HFF-Myc (cell line): ENCODE data around the gene CCL2.

ENCODE experiments used
- DNase-seq: peaks from one replicate; pipeline ENCODE4 v3.0.0-alpha.2; 2011; ENCODE audit warnings: low read depth; ENCODE audit errors: extremely low read depth
- H3K4me3 ChIP-seq: replicated peaks from 2 replicates; pipeline ENCODE4 v1.5.1; 2011; ENCODE audit warnings: low read depth, mild to moderate bottlenecking, control low read depth, low read length
- TF ChIP-seq, protein P1 (sequence below): IDR thresholded peaks from 2 replicates; pipeline ENCODE4 v1.5.1; 2012; ENCODE audit warnings: mild to moderate bottlenecking, low read depth, low read length, control low read depth; ENCODE audit errors: missing control alignments

The CCL2 gene

DNA sequence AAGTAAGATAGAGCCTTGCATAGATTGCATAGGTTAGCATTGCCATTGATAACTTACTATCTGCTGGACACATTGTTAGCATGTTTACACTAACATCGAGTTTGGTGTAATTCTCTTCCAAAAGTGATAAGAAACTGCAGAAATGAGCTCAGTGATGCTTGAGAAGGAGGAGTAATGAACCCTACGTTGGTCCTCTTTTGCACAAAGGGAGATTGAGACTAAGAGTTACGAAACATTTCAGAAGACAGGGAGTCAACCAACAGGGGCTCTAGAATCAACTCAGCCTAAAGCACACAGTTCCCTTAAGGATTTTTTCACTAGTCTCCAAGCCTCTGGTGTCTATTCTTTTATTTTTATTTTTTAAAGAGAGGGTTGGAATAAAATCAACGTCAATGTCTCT lies 21.7 kb downstream of the CCL2 start:
- H3K4me3 ChIP-seq = no peak overlapping the region
- TF ChIP-seq, protein P1, sequence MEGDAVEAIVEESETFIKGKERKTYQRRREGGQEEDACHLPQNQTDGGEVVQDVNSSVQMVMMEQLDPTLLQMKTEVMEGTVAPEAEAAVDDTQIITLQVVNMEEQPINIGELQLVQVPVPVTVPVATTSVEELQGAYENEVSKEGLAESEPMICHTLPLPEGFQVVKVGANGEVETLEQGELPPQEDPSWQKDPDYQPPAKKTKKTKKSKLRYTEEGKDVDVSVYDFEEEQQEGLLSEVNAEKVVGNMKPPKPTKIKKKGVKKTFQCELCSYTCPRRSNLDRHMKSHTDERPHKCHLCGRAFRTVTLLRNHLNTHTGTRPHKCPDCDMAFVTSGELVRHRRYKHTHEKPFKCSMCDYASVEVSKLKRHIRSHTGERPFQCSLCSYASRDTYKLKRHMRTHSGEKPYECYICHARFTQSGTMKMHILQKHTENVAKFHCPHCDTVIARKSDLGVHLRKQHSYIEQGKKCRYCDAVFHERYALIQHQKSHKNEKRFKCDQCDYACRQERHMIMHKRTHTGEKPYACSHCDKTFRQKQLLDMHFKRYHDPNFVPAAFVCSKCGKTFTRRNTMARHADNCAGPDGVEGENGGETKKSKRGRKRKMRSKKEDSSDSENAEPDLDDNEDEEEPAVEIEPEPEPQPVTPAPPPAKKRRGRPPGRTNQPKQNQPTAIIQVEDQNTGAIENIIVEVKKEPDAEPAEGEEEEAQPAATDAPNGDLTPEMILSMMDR = no peak
- no peak for DNase-seq

DNA sequence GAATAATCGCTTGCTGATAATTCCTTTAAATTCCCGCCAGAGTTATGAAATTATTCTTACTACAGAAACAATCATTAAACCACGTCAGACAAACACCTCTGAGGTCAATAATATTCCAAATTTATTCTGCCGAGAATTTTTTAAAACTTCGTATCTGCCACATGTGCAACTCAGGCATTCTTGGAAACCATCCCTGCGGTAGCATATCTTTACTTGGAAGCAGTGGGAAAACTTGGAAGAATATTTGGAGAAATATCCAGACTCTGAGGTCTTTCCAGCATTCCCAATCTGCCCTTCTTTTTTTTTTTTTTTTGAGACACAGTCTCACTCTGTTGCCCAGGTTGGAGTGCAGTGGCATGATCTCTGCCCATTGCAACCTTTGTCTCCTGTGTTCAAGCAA lies 28.5 kb downstream of the CCL2 start:
- no peak overlapping the region for H3K4me3 ChIP-seq
- TF ChIP-seq, protein P1 = no peak
- DNase-seq = no peak

DNA sequence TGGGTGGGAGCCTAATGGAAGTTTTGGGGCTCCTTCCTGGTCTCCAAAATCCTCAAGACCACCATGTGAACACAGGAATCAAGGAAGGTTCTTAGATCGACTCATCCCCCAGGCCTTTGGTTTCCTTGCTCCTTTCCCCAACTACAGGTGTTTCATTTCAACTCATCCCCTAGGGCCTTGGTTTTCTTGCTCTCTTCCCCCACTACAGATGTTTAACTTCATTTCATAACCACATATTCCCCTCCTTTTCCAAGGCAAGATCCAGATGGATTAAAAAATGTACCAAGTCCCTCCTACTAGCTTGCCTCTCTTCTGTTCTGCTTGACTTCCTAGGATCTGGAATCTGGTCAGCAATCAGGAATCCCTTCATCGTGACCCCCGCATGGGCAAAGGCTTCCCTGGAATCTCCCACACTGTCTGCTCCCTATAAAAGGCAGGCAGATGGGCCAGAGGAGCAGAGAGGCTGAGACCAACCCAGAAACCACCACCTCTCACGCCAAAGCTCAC lies 30.3 kb downstream of the CCL2 start, which contains the start of gene CCL11:
Gene CCL11 (plus strand): TSS at position 457 of the 507 bp plus-strand sequence. CDS start 67 bp downstream, outside the sequence.
- no peak within 1 kb of the TSS for H3K4me3 ChIP-seq
- TF ChIP-seq, protein P1 = no peak
- DNase-seq = no peak

DNA sequence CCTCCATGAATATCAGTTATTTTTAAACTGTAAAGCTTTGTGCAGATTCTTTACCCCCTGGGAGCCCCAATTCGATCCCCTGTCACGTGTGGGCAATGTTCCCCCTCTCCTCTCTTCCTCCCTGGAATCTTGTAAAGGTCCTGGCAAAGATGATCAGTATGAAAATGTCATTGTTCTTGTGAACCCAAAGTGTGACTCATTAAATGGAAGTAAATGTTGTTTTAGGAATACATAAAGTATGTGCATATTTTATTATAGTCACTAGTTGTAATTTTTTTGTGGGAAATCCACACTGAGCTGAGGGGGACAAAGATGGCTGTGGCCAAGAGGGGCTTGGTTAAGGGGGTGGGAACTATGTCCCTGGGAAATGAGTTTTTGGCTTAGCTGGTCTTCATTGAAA lies 32.8 kb downstream of the CCL2 start:
- DNase-seq = no peak
- TF ChIP-seq, protein P1 = no peak
- no peak overlapping the region for H3K4me3 ChIP-seq

DNA sequence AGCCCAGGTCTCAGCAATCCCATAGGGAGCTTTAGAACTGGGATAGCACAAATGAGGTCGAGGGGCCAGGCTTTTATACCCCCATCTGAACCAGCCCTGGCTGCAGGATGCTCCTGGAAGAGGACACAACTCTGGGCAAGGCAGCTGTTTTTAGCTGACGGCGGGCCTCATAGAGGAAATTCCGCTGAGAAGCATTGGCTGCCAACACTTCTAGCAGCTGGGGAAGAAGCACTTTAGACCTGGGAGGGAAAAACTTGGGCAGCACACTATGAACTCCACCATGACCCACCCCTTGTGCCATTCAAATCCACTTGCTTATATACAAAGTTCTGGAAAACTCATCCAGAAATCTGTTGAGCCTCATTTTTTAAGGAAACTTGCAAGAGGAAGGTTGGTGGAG lies 35.5 kb downstream of the CCL2 start:
- H3K4me3 ChIP-seq = no peak overlapping the region
- DNase-seq = no peak
- TF ChIP-seq, protein P1 = no peak

DNA sequence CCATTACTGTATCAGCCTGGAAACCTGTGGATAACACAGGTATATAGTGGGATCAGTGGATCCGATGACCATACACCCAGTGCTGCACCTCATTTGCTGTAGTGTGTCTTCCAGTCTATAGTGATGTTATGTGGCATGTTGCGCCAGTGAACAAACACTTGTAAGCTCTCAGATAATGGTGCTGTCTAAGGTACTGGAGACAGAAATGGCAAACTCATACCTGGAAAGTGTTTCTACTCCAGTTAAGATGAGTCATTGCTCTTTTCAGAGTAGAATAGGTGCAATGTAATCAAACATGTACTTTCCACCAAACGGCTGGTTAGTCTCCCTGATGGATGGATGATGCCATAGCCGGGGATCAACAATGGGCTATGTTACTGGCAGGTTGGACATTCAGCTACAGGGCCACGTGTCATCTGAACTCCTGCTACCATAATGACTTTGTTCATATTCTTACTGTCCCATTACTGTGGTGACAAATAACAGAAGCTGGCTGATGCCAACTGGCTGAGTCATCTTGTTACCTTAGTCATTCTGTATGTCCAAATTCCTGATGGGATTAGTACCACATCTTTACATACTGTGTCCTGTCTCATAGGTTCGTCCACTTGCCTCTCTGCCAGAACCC lies 36.8 kb downstream of the CCL2 start:
- TF ChIP-seq, protein P1 = no peak
- DNase-seq = no peak

DNA sequence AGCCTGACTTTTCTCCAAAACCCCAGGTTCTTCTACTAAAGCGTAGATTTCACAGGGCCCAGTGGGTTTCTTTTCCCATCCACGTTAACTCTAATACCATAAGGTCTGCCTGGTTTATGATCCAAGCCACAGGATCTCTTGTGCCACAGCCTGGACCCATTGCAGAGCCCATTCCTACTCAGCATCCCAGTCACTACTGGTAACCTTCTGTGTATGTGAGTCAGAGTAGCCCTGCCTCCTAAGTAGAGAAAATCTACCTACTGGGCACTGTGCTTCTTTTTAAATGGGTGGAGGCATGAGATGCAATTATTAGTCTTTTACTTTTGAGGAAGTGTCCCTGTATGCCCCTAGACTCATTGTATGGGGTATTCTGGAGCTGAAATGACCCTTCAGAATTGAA lies 43.9 kb downstream of the CCL2 start:
- H3K4me3 ChIP-seq = no peak overlapping the region
- no peak for DNase-seq
- TF ChIP-seq, protein P1 = no peak

More for the DNA sequence above, 36.8 kb downstream of the CCL2 start:
- H3K4me3 ChIP-seq = no peak overlapping the region
